Karpas-422 (cell line): ENCODE data around the gene COL24A1. TPM values are rescaled to one million over a fixed set of nuclear protein-coding genes. Genes with fewer than 3 reads are reported as not detected.

Experiments used
- DNase-seq: peaks from one replicate; pipeline ENCODE4 v3.0.0-alpha.2; 2015
- H2AFZ ChIP-seq: fragments of 200-600 bp; sonication (generic); 2 replicates; pipeline ENCODE4 v1.6.1; 2014; ENCODE audit warnings: antibody characterized with exemption, low read length, mixed read lengths
- H3K27ac ChIP-seq: fragments of 200-600 bp; sonication (generic); 2 replicates; pipeline ENCODE4 v1.5.1; 2014; ENCODE audit warnings: mild to moderate bottlenecking, low read length, moderate library complexity
- H3K27me3 ChIP-seq: fragments of 200-600 bp; sonication (generic); 2 replicates; pipeline ENCODE4 v1.6.1; 2014; ENCODE audit warnings: low read length, mixed read lengths
- H3K36me3 ChIP-seq: fragments of 200-600 bp; sonication (generic); 2 replicates; pipeline ENCODE4 v1.6.1; 2014; ENCODE audit warnings: low read length, mixed read lengths; ENCODE audit not compliant: insufficient read depth
- H3K4me1 ChIP-seq: fragments of 200-600 bp; sonication (generic); 2 replicates; pipeline ENCODE4 v1.6.1; 2014; ENCODE audit warnings: mild to moderate bottlenecking, low read length, mixed read lengths
- H3K4me2 ChIP-seq: fragments of 200-600 bp; sonication (generic); 2 replicates; pipeline ENCODE4 v1.6.1; 2014; ENCODE audit warnings: low read length, low read depth, mild to moderate bottlenecking; ENCODE audit not compliant: poor library complexity, severe bottlenecking
- H3K4me3 ChIP-seq: fragments of 200-600 bp; sonication (generic); 2 replicates; pipeline ENCODE4 v1.5.1; 2014; ENCODE audit warnings: mild to moderate bottlenecking, antibody characterized with exemption, low read length, mixed read lengths
- H3K79me2 ChIP-seq: fragments of 200-600 bp; sonication (generic); 2 replicates; pipeline ENCODE4 v1.6.1; 2014; ENCODE audit warnings: mild to moderate bottlenecking, low read length, mixed read lengths
- H3K9ac ChIP-seq: fragments of 200-600 bp; sonication (generic); 2 replicates; pipeline ENCODE4 v1.6.0; 2014; ENCODE audit warnings: low read length
- H3K9me2 ChIP-seq: fragments of 200-600 bp; sonication (generic), shearing (Covaris generic); replicated peaks from 2 replicates; pipeline ENCODE4 v1.6.0; 2014; ENCODE audit warnings: mild to moderate bottlenecking, low read length, moderate library complexity; ENCODE audit not compliant: insufficient read depth
- H3K9me3 ChIP-seq: fragments of 300-700, 200-600 bp; sonication (generic); 2 replicates; pipeline ENCODE4 v1.6.1; 2014; ENCODE audit warnings: low read length, mixed read lengths
- H4K20me1 ChIP-seq: fragments of 200-600 bp; sonication (generic); 2 replicates; pipeline ENCODE4 v1.6.1; 2014; ENCODE audit warnings: mild to moderate bottlenecking, antibody characterized with exemption, low read length, low read depth; ENCODE audit not compliant: insufficient read depth
- total RNA-seq: library from RNA; depleted of rRNA; stranded (reverse); fragments of >200 nt; shearing (Covaris generic); gene quantifications from 2 replicates; pipeline ENCODE4 v1.2.3, GENCODE V29; 2014; ENCODE audit warnings: low replicate concordance

Gene COL24A1
- total RNA-seq, 1 experiment from 2014 or later, result not detected

GRCh38 chr1:86030180-86030579 is 126.4 kb downstream of the COL24A1 start:
- no peak overlapping the region for H3K9ac ChIP-seq
- no peak for DNase-seq
- H2AFZ ChIP-seq, result no peak overlapping the region

GRCh38 chr1:86018283-86018923 is 138.2 kb downstream of the COL24A1 start:
- no peak overlapping the region for H3K4me2 ChIP-seq
- peak; percentile 76 for DNase-seq
- H3K27ac ChIP-seq, result no peak overlapping the region
- no peak overlapping the region for H2AFZ ChIP-seq
- no peaks in the 10 kb centered on the region for H3K9me3 ChIP-seq
- H3K4me1 ChIP-seq, result no peaks in the 10 kb centered on the region
- H3K36me3 ChIP-seq, result no peaks in the 10 kb centered on the region
- no peak overlapping the region for H3K4me3 ChIP-seq
- no peaks in the 10 kb centered on the region for H4K20me1 ChIP-seq
- H3K79me2 ChIP-seq, result no peaks in the 10 kb centered on the region
- H3K9me2 ChIP-seq, result no peaks in the 10 kb centered on the region
- no peaks in the 10 kb centered on the region for H3K27me3 ChIP-seq
- no peak overlapping the region for H3K9ac ChIP-seq

More at GRCh38 chr1:86030180-86030579, 126.4 kb downstream of the COL24A1 start:
- H3K9me2 ChIP-seq, result no peaks in the 10 kb centered on the region
- H3K36me3 ChIP-seq, result no peaks in the 10 kb centered on the region
- no peaks in the 10 kb centered on the region for H3K27me3 ChIP-seq
- H3K27ac ChIP-seq, result no peak overlapping the region
- no peak overlapping the region for H3K4me3 ChIP-seq
- no peaks in the 10 kb centered on the region for H3K79me2 ChIP-seq
- no peak overlapping the region for H3K4me2 ChIP-seq
- no peaks in the 10 kb centered on the region for H3K4me1 ChIP-seq
- H4K20me1 ChIP-seq, result no peaks in the 10 kb centered on the region
- no peaks in the 10 kb centered on the region for H3K9me3 ChIP-seq

GRCh38 chr1:86016076-86016759 is 140.4 kb downstream of the COL24A1 start:
- H3K27ac ChIP-seq, result no peak overlapping the region
- H3K9me2 ChIP-seq, result no peaks in the 10 kb centered on the region
- H3K36me3 ChIP-seq, result no peaks in the 10 kb centered on the region
- no peaks in the 10 kb centered on the region for H3K79me2 ChIP-seq
- no peak overlapping the region for H3K4me3 ChIP-seq
- no peak overlapping the region for H3K4me2 ChIP-seq
- no peaks in the 10 kb centered on the region for H3K4me1 ChIP-seq
- no peaks in the 10 kb centered on the region for H3K9me3 ChIP-seq
- DNase-seq, result no peak
- H3K9ac ChIP-seq, result no peak overlapping the region
- H2AFZ ChIP-seq, result no peak overlapping the region
- no peaks in the 10 kb centered on the region for H4K20me1 ChIP-seq
- H3K27me3 ChIP-seq, result no peaks in the 10 kb centered on the region

GRCh38 chr1:86015375-86015774 is 141.2 kb downstream of the COL24A1 start:
- no peaks in the 10 kb centered on the region for H3K79me2 ChIP-seq
- H3K9me2 ChIP-seq, result no peaks in the 10 kb centered on the region
- no peak overlapping the region for H3K9ac ChIP-seq
- H3K4me2 ChIP-seq, result no peak overlapping the region
- DNase-seq, result no peak
- H3K9me3 ChIP-seq, result no peaks in the 10 kb centered on the region
- H3K4me1 ChIP-seq, result no peaks in the 10 kb centered on the region
- H3K27me3 ChIP-seq, result no peaks in the 10 kb centered on the region
- H4K20me1 ChIP-seq, result no peaks in the 10 kb centered on the region
- no peaks in the 10 kb centered on the region for H3K36me3 ChIP-seq
- no peak overlapping the region for H3K4me3 ChIP-seq
- H3K27ac ChIP-seq, result no peak overlapping the region
- H2AFZ ChIP-seq, result no peak overlapping the region

- Histone ChIP-seq H2AFZ (no peak overlapping the region), H3K27ac (no peak overlapping the region), H3K4me1 (no peaks in the 10 kb centered on the region), H3K9ac (no peak overlapping the region), H3K79me2 (no peaks in the 10 kb centered on the region), H3K36me3 (no peaks in the 10 kb centered on the region), H3K9me2 (no peaks in the 10 kb centered on the region), H3K4me3 (no peak overlapping the region), H4K20me1 (no peaks in the 10 kb centered on the region), H3K27me3 (peaks cover 2% of the 10 kb centered on the region; the same call in 1 of the 2 replicates), H3K4me2 (no peak overlapping the region), H3K9me3 (no peaks in the 10 kb centered on the region)
- no peak for DNase-seq
Measured at GRCh38 chr1:86000601-86001000, 156.0 kb downstream of the COL24A1 start.

GRCh38 chr1:85998105-85998855 is 158.3 kb downstream of the COL24A1 start:
- no peak for DNase-seq
- Histone ChIP-seq H3K4me3 (no peak overlapping the region), H3K9ac (no peak overlapping the region), H3K4me1 (peaks cover 5% of the 10 kb centered on the region), H3K4me2 (no peak overlapping the region), H2AFZ (no peak overlapping the region), H3K27me3 (no peaks in the 10 kb centered on the region), H4K20me1 (no peaks in the 10 kb centered on the region), H3K79me2 (no peaks in the 10 kb centered on the region), H3K27ac (no peak overlapping the region), H3K36me3 (no peaks in the 10 kb centered on the region), H3K9me2 (no peaks in the 10 kb centered on the region), H3K9me3 (no peaks in the 10 kb centered on the region)

- H2AFZ ChIP-seq, result peak overlapping the region; percentile 61; the same call in 1 of the 2 replicates
- DNase-seq, result peak; percentile 61
Measured at GRCh38 chr1:85992791-85993190, 163.8 kb downstream of the COL24A1 start.

GRCh38 chr1:85991261-85991660 is 165.3 kb downstream of the COL24A1 start:
- Histone ChIP-seq H3K4me2 (no peak overlapping the region), H3K27me3 (no peaks in the 10 kb centered on the region), H4K20me1 (no peaks in the 10 kb centered on the region), H3K9me3 (no peaks in the 10 kb centered on the region), H3K9me2 (no peaks in the 10 kb centered on the region), H3K27ac (no peak overlapping the region), H3K4me1 (peaks cover 16% of the 10 kb centered on the region), H2AFZ (no peak overlapping the region), H3K79me2 (no peaks in the 10 kb centered on the region), H3K36me3 (no peaks in the 10 kb centered on the region), H3K9ac (no peak overlapping the region), H3K4me3 (no peak overlapping the region)
- no peak for DNase-seq

More at GRCh38 chr1:85992791-85993190, 163.8 kb downstream of the COL24A1 start:
- Histone ChIP-seq H3K4me3 (peak overlapping the region; percentile 24; the same call in 1 of the 2 replicates), H4K20me1 (no peaks in the 10 kb centered on the region), H3K9me2 (no peaks in the 10 kb centered on the region), H3K27ac (no peak overlapping the region), H3K79me2 (no peaks in the 10 kb centered on the region), H3K9me3 (no peaks in the 10 kb centered on the region), H3K4me2 (peak overlapping the region; percentile 61), H3K27me3 (no peaks in the 10 kb centered on the region), H3K9ac (no peak overlapping the region), H3K36me3 (no peaks in the 10 kb centered on the region), H3K4me1 (peaks cover 16% of the 10 kb centered on the region)
